22Rv1 (cell line): Measurements from ENCODE around the gene ZNF888.
A peak's percentile ranks its signal among the peaks of the same experiment; 100 is the strongest.
"Not testable (repeated sequence)": the region's sequence is repeated elsewhere in the genome, so short reads cannot be mapped to it uniquely, and the experiment has no call there.

Experiments used
- H3K27ac ChIP-seq: fragments of 450-650 bp; 2 replicates; pipeline ENCODE4 v1.5.1; 2017
- ZFX ChIP-seq: fragments of 450-650 bp; IDR thresholded peaks from 2 replicates; pipeline ENCODE4 v1.6.1; 2017; ENCODE audit warnings: antibody characterized with exemption, borderline replicate concordance
- TF ChIP-seq, protein P1 (sequence below): fragments of 450-650 bp; IDR thresholded peaks from 2 replicates; pipeline ENCODE4 v1.5.1; 2017; ENCODE audit warnings: mild to moderate bottlenecking

ZNF888 gene

DNA sequence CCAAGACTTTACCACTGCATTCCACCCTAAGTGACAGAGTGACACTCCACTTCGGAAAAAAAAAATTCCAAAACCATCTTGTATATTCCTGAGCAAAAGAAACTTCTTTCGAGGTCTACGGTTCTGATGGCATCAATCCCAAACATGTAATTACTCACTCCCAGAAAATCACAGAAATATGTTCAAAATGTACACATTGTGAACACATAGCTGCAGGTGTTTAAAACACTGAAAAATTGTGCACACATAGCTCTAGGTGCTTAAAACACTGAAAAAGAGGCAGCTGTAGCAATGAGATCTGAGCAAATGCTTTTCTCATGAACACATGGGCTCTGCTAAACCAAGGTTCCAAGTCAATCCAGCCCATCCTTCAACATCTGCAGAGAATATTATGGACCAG is 51.8 kb downstream of the ZNF888 start:
- TF ChIP-seq, protein P1, sequence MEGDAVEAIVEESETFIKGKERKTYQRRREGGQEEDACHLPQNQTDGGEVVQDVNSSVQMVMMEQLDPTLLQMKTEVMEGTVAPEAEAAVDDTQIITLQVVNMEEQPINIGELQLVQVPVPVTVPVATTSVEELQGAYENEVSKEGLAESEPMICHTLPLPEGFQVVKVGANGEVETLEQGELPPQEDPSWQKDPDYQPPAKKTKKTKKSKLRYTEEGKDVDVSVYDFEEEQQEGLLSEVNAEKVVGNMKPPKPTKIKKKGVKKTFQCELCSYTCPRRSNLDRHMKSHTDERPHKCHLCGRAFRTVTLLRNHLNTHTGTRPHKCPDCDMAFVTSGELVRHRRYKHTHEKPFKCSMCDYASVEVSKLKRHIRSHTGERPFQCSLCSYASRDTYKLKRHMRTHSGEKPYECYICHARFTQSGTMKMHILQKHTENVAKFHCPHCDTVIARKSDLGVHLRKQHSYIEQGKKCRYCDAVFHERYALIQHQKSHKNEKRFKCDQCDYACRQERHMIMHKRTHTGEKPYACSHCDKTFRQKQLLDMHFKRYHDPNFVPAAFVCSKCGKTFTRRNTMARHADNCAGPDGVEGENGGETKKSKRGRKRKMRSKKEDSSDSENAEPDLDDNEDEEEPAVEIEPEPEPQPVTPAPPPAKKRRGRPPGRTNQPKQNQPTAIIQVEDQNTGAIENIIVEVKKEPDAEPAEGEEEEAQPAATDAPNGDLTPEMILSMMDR: no peak
- TF ChIP-seq ZFX: no peak

DNA sequence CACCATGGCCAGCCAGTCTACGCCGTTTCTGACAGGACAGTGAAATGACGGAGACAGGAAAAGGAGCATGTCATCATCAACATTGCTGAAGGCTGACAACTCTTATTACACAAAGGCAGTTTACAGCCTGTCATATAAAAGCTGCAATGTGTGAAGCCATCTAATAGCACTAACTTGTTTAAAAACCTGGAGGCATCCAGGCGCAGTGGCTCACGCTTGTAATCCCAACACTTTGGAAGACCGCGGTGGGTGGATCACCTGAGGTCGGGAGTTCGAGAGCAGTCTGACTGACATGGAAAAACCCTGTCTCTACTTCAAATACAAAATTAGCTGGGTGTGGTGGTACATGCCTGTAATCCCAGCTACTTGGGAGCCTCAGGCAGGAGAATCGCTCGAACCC is 55.2 kb downstream of the ZNF888 start:
- not testable (repeated sequence) for H3K27ac ChIP-seq

More for the DNA sequence above, 51.8 kb downstream of the ZNF888 start:
- no peak overlapping the region for H3K27ac ChIP-seq

DNA sequence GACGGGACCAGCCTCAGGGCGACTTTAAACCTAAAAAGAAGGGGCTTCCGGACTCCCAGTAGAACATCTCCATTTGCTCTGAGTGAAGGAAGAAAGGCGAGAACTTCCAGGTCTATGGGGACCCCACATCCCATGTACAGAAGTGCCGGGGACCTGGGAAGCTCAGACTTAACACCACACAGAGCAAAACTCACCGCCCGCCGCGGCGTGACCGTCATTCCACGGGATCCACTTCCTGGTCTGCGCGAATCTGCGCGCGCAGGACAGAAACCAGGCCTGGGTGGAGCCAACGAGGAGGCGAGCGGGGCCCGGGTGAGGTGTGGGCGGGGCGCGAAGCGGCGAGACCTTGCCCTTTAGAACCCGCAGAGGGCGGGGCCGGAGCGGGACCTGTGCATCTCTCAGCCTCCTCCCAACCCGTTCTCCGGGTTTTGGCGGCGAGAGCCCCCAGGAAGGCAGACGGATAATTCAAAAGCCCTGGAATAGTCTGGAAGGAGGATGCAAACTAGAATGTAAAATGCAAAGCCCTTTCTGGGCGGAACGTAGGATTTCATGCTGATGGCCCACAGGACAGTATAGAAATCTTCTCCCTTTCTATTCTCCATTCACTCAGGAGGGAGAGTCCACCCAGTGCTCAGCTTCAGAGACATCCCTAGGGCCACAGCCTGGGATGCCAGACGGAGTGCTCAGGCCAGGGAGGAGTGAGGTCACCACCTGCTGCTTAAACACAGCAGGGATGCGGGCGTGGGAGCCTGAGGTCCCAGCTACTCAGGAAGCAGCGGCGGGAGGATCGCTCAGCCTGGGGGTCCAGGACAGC is 65.6 kb downstream of the ZNF888 start, which contains the start of gene ZNF468:
Gene ZNF468, minus strand, starts transcription at position 242 of the 814 bp plus-strand sequence. CDS start 3,347 bp downstream, outside the sequence.
- H3K27ac ChIP-seq: peak within 1 kb of the TSS; percentile 40

DNA sequence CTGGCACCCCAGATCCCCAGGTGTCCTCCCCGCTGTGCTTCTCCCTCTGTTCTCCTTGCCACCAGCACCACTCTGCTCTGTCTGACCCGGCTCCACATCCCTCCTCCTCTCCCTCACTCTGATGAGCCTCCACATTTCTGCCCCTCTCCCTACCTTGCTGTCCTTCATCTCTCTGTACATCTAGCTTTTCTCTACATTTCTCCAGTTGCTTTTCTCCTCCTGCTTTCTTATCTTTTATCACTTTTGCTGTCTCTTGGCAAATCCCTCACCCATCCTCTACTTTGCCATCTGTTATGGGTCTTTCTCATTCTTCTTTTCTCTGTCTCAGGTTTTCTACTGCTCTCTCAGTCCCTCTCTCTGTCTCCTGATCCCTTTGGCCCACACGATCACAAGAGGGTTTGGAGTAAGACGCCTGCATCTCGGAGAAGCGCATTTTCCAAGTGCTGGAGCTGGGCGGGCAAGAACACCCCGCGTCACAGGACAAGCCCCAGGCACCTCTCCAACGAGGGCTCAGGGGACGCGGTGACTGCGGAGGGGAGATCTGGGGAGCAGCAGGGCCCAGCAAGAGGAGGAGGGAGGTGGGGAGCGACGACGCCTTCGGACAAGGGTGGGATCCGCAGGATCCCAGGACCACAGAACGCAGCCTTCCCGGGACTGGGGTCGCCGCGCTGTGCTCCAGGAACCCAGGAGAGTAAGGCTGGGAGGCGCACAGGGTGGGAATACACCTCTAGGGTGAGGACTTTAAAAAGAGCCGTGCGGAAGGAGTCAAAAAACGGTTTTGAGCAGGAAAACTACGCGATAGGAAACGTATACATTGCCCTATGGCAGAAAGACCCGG is 66.5 kb downstream of the ZNF888 start:
- peak overlapping the region; percentile 40; the same call in 1 of the 2 replicates for H3K27ac ChIP-seq
